Common myeloid progenitor, CD34-positive (primary cell): ENCODE data around the gene CCRL2.

ENCODE experiments used
- CTCF ChIA-PET: fragments of 350-600 bp; sonication (Branson Sonifier 250); formaldehyde crosslinking; loops from one replicate; lab custom pipeline; 2021; ENCODE audit warnings: antibody characterized with exemption; lab: Charles Lee
- POLR2A ChIA-PET: fragments of 350-600 bp; sonication (Branson Sonifier 250); formaldehyde crosslinking; loops from one replicate; lab custom pipeline; 2021; ENCODE audit warnings: antibody characterized with exemption; lab: Charles Lee
- DNase-seq, 3 donors: peaks; one replicate each; pipeline versions ENCODE4 v3.0.0 to v3.0.0-alpha.2; 2013
- H3K27ac ChIP-seq, 2 experiments: 1 replicate in 1 of 2; 2 replicates in 1 of 2; pipeline ENCODE4 v1.7.0; 2013; ENCODE audit warnings: inconsistent platforms in 2 of 2, low read length in 2 of 2, mild to moderate bottlenecking in 2 of 2, low read depth in 1 of 2, moderate library complexity in 1 of 2; ENCODE audit not compliant: severe bottlenecking in 2 of 2, insufficient read depth in 1 of 2, poor library complexity in 1 of 2
- H3K27me3 ChIP-seq, 5 experiments: replicated peaks in 2 of 5; 1 replicate in 3 of 5; 2 replicates in 2 of 5; pipeline versions ENCODE4 v1.6.1 to v1.7.0; 2013; ENCODE audit warnings: low read length in 4 of 5, mild to moderate bottlenecking in 2 of 5, moderate library complexity in 2 of 5, inconsistent platforms in 1 of 5; ENCODE audit not compliant: insufficient read depth in 5 of 5, control insufficient read depth in 4 of 5
- H3K36me3 ChIP-seq, 4 experiments: 1 replicate in 2 of 4; 2 replicates in 2 of 4; pipeline versions ENCODE4 v1.6.1 to v1.7.0; 2013; ENCODE audit warnings: low read length in 3 of 4, control low read depth in 1 of 4, mild to moderate bottlenecking in 1 of 4; ENCODE audit not compliant: control insufficient read depth in 4 of 4, insufficient read depth in 4 of 4
- H3K4me1 ChIP-seq, 4 experiments: 1 replicate in 3 of 4; 2 replicates in 1 of 4; pipeline versions ENCODE4 v1.6.1 to v1.7.1; 2013; ENCODE audit warnings: low read length in 3 of 4, mild to moderate bottlenecking in 3 of 4, control low read depth in 1 of 4, inconsistent platforms in 1 of 4, moderate library complexity in 1 of 4; ENCODE audit not compliant: control insufficient read depth in 4 of 4, insufficient read depth in 4 of 4; ENCODE audit errors: control extremely low read depth in 1 of 4
- H3K4me3 ChIP-seq, 7 experiments: 1 replicate in 4 of 7; 2 replicates in 3 of 7; pipeline versions ENCODE4 v1.5.1 to v1.7.0; 2013; ENCODE audit warnings: mild to moderate bottlenecking in 7 of 7, low read length in 6 of 7, moderate library complexity in 6 of 7, inconsistent platforms in 2 of 7, low read depth in 2 of 7, control low read depth in 1 of 7; ENCODE audit not compliant: insufficient read depth in 4 of 7, control insufficient read depth in 1 of 7; ENCODE audit errors: extremely low read depth in 1 of 7
- H3K9me3 ChIP-seq, 5 experiments: 1 replicate in 4 of 5; 2 replicates in 1 of 5; pipeline versions ENCODE4 v1.6.1 to v1.7.1; 2013; ENCODE audit warnings: low read length in 4 of 5, mild to moderate bottlenecking in 2 of 5, inconsistent platforms in 1 of 5, low read depth in 1 of 5, moderate library complexity in 1 of 5; ENCODE audit not compliant: control insufficient read depth in 4 of 5, insufficient read depth in 2 of 5; ENCODE audit errors: control extremely low read depth in 1 of 5
- WGBS: methylation state at CpG from one replicate; pipeline ENCODE4 v1.1.5; 2013; ENCODE audit not compliant: insufficient coverage; 5-methylcytosine and 5-hydroxymethylcytosine counted together

CCRL2 gene

DNA sequence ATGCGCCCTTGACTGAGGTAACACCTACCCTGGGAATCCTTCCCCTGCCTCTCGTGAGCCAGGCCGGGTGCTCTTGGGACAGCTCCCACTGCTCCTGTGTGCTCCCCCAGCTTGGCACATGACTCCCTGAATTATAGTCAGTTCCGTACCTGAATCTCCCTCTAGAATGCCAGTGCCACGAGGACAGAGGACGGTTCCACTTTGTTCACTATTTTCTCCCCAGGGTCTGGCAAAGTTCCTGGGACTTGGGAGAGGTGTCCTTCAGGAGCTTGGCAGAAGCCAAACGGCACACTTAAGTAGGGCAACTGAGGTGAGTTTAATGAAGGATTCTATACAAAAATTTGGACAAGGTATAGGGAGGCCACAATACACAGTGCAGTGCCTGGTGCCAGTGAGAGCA, 9.9 kb upstream of the CCRL2 start:
- no peaks in the 10 kb centered on the region for H3K27me3 ChIP-seq
- no peak overlapping the region for H3K27ac ChIP-seq
- ChIA-PET POLR2A (no interaction called here), CTCF (interaction anchor here (1.3 to 4.1 kb wide), 3 partner anchors 14 to 31 kb away, joined by 3 to 18 read pairs (median 4); no protein-coding TSS in a partner anchor)
- WGBS = 95% methylated on average over 7 of the region's 7 CpGs
- H3K9me3 ChIP-seq = no peaks in the 10 kb centered on the region
- no peaks in the 10 kb centered on the region for H3K36me3 ChIP-seq
- peaks cover 4 to 37% (median 11%) of the 10 kb centered on the region in 4 experiments for H3K4me1 ChIP-seq
- H3K4me3 ChIP-seq = no peak overlapping the region
- no peak for DNase-seq

DNA sequence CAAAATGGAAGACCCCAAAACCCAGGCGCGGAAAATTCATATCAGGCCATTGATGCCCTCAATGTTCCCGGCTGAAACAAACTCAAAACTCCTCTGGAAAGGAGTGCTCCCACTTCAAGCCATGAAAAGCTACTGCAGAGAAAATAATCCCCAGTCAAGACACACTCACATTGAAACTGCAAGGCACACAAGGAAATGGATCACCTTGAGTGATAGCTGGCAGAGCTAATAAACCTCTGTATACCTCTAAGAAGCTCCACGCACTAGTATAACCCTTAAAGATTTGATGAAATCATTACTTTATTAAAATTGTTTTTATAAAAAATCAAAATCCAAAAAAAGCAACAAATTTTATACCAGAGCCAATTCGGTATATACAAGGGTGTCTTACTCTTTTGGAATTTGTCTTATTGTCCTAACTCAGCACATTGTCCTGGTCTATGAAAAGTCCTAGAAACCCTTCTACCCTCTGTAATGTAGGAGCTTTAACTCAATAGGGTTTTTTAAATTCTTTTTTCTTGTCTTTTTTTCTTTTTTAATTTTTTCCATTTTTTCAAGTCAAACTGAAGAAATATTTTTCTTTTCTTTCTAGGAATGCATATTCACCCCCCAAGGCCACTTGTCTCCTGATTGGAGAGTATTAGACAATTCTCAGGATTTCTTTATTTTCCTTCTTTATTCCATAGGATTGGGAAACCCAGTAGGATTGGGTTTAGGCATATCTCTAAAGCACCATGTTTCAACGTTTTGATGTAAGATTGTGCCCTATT, 8.7 kb upstream of the CCRL2 start:
- CTCF ChIA-PET = interaction anchor here (1.3 to 4.1 kb wide), 4 partner anchors 16 to 30 kb away, joined by 3 to 18 read pairs (median 4); no protein-coding TSS in a partner anchor
- peaks cover 4 to 37% (median 11%) of the 10 kb centered on the region in 4 experiments for H3K4me1 ChIP-seq
- no peak for DNase-seq
- H3K4me3 ChIP-seq = no peak overlapping the region
- H3K27ac ChIP-seq = no peak overlapping the region
- POLR2A ChIA-PET = interaction anchor here (0.6 kb wide), 1 partner anchor 65 kb away, joined by 3 read pairs; no protein-coding TSS in a partner anchor
- H3K36me3 ChIP-seq = no peaks in the 10 kb centered on the region
- H3K9me3 ChIP-seq = no peaks in the 10 kb centered on the region
- no peaks in the 10 kb centered on the region for H3K27me3 ChIP-seq
- 92% methylated on average over 3 of the region's 6 CpGs for WGBS

DNA sequence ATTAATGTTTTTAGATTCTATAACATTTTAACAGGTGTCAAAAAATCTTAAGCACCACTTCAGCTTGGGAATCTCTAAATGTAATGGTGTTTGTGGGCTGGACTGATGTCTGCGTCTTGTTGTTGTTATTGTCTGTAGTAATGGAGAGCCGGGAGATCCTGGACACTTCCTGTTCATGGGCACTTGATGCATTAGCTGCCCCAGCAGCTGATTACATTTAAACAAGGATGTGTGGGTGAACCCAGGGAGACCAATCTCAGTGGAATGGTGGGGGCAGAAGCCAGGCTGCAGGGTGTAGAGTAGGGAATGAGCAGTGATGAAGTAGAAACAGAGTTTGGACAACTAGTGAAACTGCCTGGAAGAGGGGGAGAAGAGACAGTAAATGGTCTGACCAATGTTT, 8.0 kb upstream of the CCRL2 start:
- CTCF ChIA-PET = interaction anchor here (0.6 to 4.1 kb wide), 6 partner anchors 10 to 197 kb away, joined by 3 to 18 read pairs (median 3); no protein-coding TSS in a partner anchor
- H3K27ac ChIP-seq = no peak overlapping the region

DNA sequence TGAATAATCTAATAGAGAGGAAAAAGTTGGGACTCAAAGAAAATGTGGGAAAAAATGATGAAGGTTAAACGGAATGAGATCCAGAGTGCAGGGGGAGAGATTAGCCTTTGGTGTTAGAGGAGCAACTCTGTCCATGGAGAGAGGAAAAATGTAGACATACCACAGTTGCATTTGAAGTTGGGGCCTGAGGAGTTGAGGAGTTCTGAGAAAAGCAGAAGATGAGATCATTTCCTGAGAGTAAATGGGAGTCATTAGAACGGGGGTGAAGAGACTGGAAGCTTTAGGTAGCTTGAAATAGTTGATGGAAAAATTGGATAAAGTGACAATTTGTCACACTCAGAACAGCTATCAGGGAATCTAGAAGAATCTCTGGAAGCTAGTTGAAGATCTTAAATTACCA, 7.5 kb upstream of the CCRL2 start:
- 61% methylated on average over 2 of the region's 2 CpGs for WGBS
- DNase-seq = no peak
- H3K36me3 ChIP-seq = no peaks in the 10 kb centered on the region
- CTCF ChIA-PET = interaction anchor here (0.6 to 4.1 kb wide), 7 partner anchors 10 to 197 kb away, joined by 3 to 18 read pairs (median 3); no protein-coding TSS in a partner anchor
- H3K27me3 ChIP-seq = no peaks in the 10 kb centered on the region
- POLR2A ChIA-PET = interaction anchor here (0.6 kb wide), 2 partner anchors 22 to 1713 kb away, joined by 3 to 4 read pairs; no protein-coding TSS in a partner anchor
- H3K4me3 ChIP-seq = no peak overlapping the region
- no peak overlapping the region for H3K27ac ChIP-seq
- no peaks in the 10 kb centered on the region for H3K9me3 ChIP-seq
- peaks cover 4 to 37% (median 11%) of the 10 kb centered on the region in 4 experiments for H3K4me1 ChIP-seq

More for the DNA sequence above, 8.0 kb upstream of the CCRL2 start:
- no peak for DNase-seq
- Histone ChIP-seq H3K36me3 (no peaks in the 10 kb centered on the region), H3K4me1 (peaks cover 4 to 37% (median 11%) of the 10 kb centered on the region in 4 experiments), H3K9me3 (no peaks in the 10 kb centered on the region), H3K27me3 (no peaks in the 10 kb centered on the region), H3K4me3 (no peak overlapping the region)
- POLR2A ChIA-PET = interaction anchor here (0.6 kb wide), 1 partner anchor 22 kb away, joined by 4 read pairs; no protein-coding TSS in a partner anchor
- 80% methylated on average over 1 of the region's 2 CpGs for WGBS

DNA sequence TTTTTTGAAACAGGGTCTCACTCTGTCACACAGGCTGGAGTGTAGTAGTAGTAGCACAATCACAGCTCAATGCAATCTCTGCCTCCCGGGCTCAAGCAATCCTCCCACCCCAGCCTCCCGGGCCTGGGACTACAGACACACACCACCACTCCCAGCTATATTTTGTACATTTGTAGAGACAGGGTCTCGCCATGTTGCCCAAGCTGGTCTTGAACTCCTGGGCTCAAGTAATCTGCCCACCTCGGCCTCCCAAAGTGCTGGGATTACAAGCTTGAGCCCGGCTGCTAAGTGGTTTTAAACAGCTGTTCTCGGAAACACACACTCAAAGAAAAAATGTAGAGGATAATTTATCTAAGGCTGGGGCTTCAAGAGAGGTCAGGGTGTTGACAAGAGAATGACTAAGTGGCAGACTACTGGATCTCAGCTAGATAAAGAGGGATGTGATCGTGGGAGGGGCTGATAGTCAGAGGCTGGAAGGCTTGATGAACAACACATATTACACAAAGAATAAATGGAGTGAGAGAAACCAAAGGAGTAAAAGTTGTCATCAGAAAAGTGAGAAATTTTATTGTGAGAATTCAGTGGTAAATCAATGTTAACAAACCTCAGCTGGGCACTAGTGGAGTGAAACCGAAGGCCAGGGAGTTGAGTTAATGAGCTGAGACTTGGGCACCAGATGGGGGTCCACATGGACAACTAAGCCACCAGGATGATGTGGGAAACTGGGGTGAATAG, 6.9 kb upstream of the CCRL2 start:
- Histone ChIP-seq H3K4me1 (peaks cover 4 to 38% (median 10%) of the 10 kb centered on the region in 4 experiments), H3K9me3 (no peaks in the 10 kb centered on the region), H3K4me3 (no peak overlapping the region), H3K27me3 (no peaks in the 10 kb centered on the region), H3K36me3 (no peaks in the 10 kb centered on the region), H3K27ac (no peak overlapping the region)
- CTCF ChIA-PET = interaction anchor here (0.7 to 4.1 kb wide), 5 partner anchors 11 to 24 kb away, joined by 3 to 18 read pairs (median 3); no protein-coding TSS in a partner anchor
- DNase-seq = no peak
- WGBS = 100% methylated on average over 6 of the region's 8 CpGs
- POLR2A ChIA-PET = interaction anchor here (0.6 kb wide), 2 partner anchors 23 to 1712 kb away, joined by 3 to 4 read pairs; no protein-coding TSS in a partner anchor

DNA sequence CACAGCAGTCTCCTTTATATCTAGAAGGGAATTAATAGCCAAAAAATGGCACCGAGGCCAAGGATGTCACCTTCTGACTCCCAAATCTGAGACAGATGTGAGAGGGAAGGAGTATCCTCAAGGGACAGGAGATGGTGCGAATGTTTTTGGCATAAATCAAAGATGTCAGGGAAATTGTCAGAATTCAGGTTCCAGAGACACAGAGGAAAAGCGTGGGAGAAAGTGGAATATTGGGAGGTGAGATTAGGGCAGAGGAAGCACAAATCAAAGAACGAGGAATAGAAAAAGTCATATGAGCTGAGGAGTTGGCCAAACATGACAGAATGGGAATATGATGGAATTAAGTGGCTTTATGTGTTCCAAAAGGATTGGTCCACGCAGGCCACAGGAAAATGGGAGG, 6.2 kb upstream of the CCRL2 start:
- CTCF ChIA-PET = interaction anchor here (4.1 kb wide), 1 partner anchor 18 kb away, joined by 18 read pairs; no protein-coding TSS in a partner anchor
- 99% methylated on average over 5 of the region's 5 CpGs for WGBS
- no peaks in the 10 kb centered on the region for H3K9me3 ChIP-seq
- no peaks in the 10 kb centered on the region for H3K27me3 ChIP-seq
- no peak for DNase-seq
- H3K27ac ChIP-seq = no peak overlapping the region
- H3K36me3 ChIP-seq = no peaks in the 10 kb centered on the region
- peaks cover 3 to 38% (median 10%) of the 10 kb centered on the region in 4 experiments for H3K4me1 ChIP-seq
- no peak overlapping the region for H3K4me3 ChIP-seq
- POLR2A ChIA-PET = no interaction called here
